IPS-15b (cell line): ENCODE data around the gene ACKR2.
"Not testable (repeated sequence)": the region's sequence is repeated elsewhere in the genome, so short reads cannot be mapped to it uniquely, and the experiment has no call there.

Source experiments
- H3K27me3 ChIP-seq: one replicate; pipeline ENCODE4 v1.6.1; 2013; ENCODE audit warnings: low read length; ENCODE audit not compliant: control insufficient read depth, insufficient read depth
- H3K36me3 ChIP-seq: one replicate; pipeline ENCODE4 v1.6.1; 2013; ENCODE audit warnings: low read length; ENCODE audit not compliant: control insufficient read depth, insufficient read depth
- H3K4me1 ChIP-seq: one replicate; pipeline ENCODE4 v1.6.1; 2013; ENCODE audit warnings: mild to moderate bottlenecking, low read length; ENCODE audit not compliant: control insufficient read depth, insufficient read depth
- H3K4me3 ChIP-seq: one replicate; pipeline ENCODE4 v1.5.1; 2013; ENCODE audit warnings: low read depth, low read length
- H3K9ac ChIP-seq: one replicate; pipeline ENCODE4 v1.6.1; 2013; ENCODE audit warnings: low read depth, mild to moderate bottlenecking, low read length
- H3K9me3 ChIP-seq: one replicate; pipeline ENCODE4 v1.6.1; 2013; ENCODE audit warnings: mild to moderate bottlenecking, low read length; ENCODE audit not compliant: control insufficient read depth, insufficient read depth

Gene ACKR2

DNA sequence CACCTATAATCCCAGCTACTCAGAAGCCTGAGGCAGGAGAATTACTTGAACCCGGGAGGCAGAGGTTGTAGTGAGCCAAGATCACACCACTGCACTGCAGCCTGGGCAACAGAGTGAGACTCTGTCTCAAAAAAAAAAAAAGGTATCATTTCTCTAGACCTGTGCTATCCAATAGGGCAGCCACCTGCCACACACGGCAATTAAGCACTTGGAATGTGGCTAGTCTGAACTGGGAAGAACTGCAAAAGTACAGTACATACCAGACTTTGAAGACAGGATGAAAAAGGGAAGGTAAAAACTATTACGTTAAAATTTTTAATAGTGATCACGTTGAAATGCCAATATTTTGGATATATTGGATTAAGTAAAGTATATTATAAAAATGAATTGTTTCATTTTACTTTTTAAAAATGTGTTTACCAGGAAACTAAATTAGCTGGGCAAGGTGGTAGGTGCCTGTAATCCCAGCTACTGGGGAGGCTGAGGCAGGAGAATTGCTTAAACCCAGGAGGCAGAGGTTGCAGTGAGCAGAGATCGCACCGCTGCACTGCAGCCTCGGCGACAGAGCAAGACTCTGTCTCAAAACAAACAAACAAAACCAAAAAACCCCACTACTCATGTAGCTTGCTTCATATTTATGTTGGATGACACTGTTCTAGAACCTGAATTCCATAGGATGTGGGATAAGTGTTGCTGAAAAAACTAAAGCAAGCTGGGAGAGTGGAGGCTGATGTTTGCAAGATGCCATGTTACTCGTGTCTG lies 64.2 kb downstream of the ACKR2 start:
- Histone ChIP-seq H3K9ac (no peak overlapping the region), H3K36me3 (no peaks in the 10 kb centered on the region), H3K9me3 (no peaks in the 10 kb centered on the region), H3K27me3 (no peaks in the 10 kb centered on the region), H3K4me1 (no peaks in the 10 kb centered on the region), H3K4me3 (no peak overlapping the region)

GRCh38 chr3:42874749-42875148 lies 65.5 kb downstream of the ACKR2 start:
- Histone ChIP-seq H3K4me3 (no peak overlapping the region), H3K9me3 (no peaks in the 10 kb centered on the region), H3K27me3 (no peaks in the 10 kb centered on the region), H3K4me1 (no peaks in the 10 kb centered on the region), H3K36me3 (no peaks in the 10 kb centered on the region), H3K9ac (no peak overlapping the region)

GRCh38 chr3:42875325-42876151 lies 66.3 kb downstream of the ACKR2 start, which contains the start of gene CYP8B1:
Gene CYP8B1 (minus strand): TSS chr3:42875879. CDS start chr3:42875816, 63 bp downstream.
- Histone ChIP-seq H3K27me3 (no peaks in the 10 kb centered on the region), H3K4me1 (no peaks in the 10 kb centered on the region), H3K4me3 (no peak within 1 kb of the TSS), H3K9me3 (no peaks in the 10 kb centered on the region), H3K36me3 (no peaks in the 10 kb centered on the region), H3K9ac (no peak within 1 kb of the TSS)

- Histone ChIP-seq H3K36me3 (no peaks in the 10 kb centered on the region), H3K27me3 (no peaks in the 10 kb centered on the region), H3K4me3 (no peak overlapping the region), H3K4me1 (no peaks in the 10 kb centered on the region), H3K9me3 (no peaks in the 10 kb centered on the region), H3K9ac (no peak overlapping the region)
Measured at GRCh38 chr3:42876401-42876800, 67.2 kb downstream of the ACKR2 start.

GRCh38 chr3:42876940-42877720 lies 67.9 kb downstream of the ACKR2 start:
- Histone ChIP-seq H3K9me3 (no peaks in the 10 kb centered on the region), H3K9ac (no peak overlapping the region), H3K27me3 (no peaks in the 10 kb centered on the region), H3K36me3 (no peaks in the 10 kb centered on the region), H3K4me3 (no peak overlapping the region), H3K4me1 (no peaks in the 10 kb centered on the region)

GRCh38 chr3:42877881-42878280 lies 68.6 kb downstream of the ACKR2 start:
- Histone ChIP-seq H3K4me1 (no peaks in the 10 kb centered on the region), H3K36me3 (no peaks in the 10 kb centered on the region), H3K9me3 (no peaks in the 10 kb centered on the region), H3K9ac (no peak overlapping the region), H3K4me3 (no peak overlapping the region), H3K27me3 (no peaks in the 10 kb centered on the region)

GRCh38 chr3:42880183-42880582 lies 70.9 kb downstream of the ACKR2 start:
- no peaks in the 10 kb centered on the region for H3K36me3 ChIP-seq
- H3K4me3 ChIP-seq, result peak overlapping the region; percentile 77

GRCh38 chr3:42880601-42881451 lies 71.6 kb downstream of the ACKR2 start:
- no peaks in the 10 kb centered on the region for H3K36me3 ChIP-seq
- no peaks in the 10 kb centered on the region for H3K9me3 ChIP-seq
- no peaks in the 10 kb centered on the region for H3K27me3 ChIP-seq
- H3K4me1 ChIP-seq, result no peaks in the 10 kb centered on the region
- H3K9ac ChIP-seq, result peak overlapping the region; percentile 19
- H3K4me3 ChIP-seq, result peak overlapping the region; percentile 77

More at GRCh38 chr3:42880183-42880582, 70.9 kb downstream of the ACKR2 start:
- Histone ChIP-seq H3K9me3 (no peaks in the 10 kb centered on the region), H3K27me3 (no peaks in the 10 kb centered on the region), H3K4me1 (no peaks in the 10 kb centered on the region), H3K9ac (no peak overlapping the region)

- not testable (repeated sequence) for H3K4me1 ChIP-seq, H3K27me3 ChIP-seq, H3K9me3 ChIP-seq, H3K9ac ChIP-seq, H3K36me3 ChIP-seq, H3K4me3 ChIP-seq
Measured at GRCh38 chr3:42883251-42883930, 74.1 kb downstream of the ACKR2 start.

DNA sequence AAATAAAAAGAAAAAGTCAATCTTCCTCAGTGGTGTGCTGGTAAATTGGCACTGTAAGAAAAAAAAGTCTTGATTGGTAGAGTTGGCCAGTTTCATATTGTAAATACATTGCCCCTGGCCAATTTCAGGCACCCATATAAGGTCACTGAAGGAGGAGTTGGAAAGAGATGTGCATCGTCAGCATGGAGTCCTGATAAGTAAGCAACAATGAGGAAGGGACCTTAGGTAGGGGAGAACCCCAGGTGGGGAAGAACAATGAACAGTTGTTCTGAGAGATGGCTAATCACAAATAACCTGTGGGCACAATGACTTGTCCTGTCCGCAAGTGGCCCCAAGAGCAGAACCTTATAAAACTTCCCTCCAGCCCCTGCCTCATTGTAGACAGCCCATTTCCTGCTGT lies 75.1 kb downstream of the ACKR2 start:
- Histone ChIP-seq H3K36me3 (no peaks in the 10 kb centered on the region), H3K9me3 (no peaks in the 10 kb centered on the region), H3K4me3 (no peak overlapping the region), H3K27me3 (no peaks in the 10 kb centered on the region), H3K4me1 (no peaks in the 10 kb centered on the region), H3K9ac (no peak overlapping the region)
